WERI-Rb-1 (cell line): ENCODE data around the gene CDH4.

Source experiments
- DNase-seq: peaks from one replicate; pipeline ENCODE4 v3.0.0-alpha.2; 2020
- H3K27ac ChIP-seq: fragments of 250-450 bp; sonication (Bioruptor Pico); 2 replicates; pipeline ENCODE4 v1.5.1; 2020; ENCODE audit warnings: mild to moderate bottlenecking, moderate library complexity
- H3K27me3 ChIP-seq: fragments of 250-450 bp; sonication (Bioruptor Pico); 2 replicates; pipeline ENCODE4 v1.5.1; 2021; ENCODE audit warnings: mild to moderate bottlenecking, low read depth, moderate library complexity; ENCODE audit not compliant: insufficient read depth, severe bottlenecking
- H3K36me3 ChIP-seq: fragments of 250-450 bp; sonication (Bioruptor Pico); 2 replicates; pipeline ENCODE4 v1.5.1; 2020; ENCODE audit warnings: mild to moderate bottlenecking, moderate library complexity
- H3K4me3 ChIP-seq: 2 replicates; pipeline ENCODE4 v1.5.1; 2011; ENCODE audit warnings: low read depth, mild to moderate bottlenecking, control low read depth, low read length
- H3K9me3 ChIP-seq: fragments of 250-450 bp; sonication (Bioruptor Pico); 2 replicates; pipeline ENCODE4 v1.5.1; 2021; ENCODE audit warnings: mild to moderate bottlenecking, moderate library complexity; ENCODE audit not compliant: severe bottlenecking
- TF ChIP-seq, protein P1 (sequence below): IDR thresholded peaks from 2 replicates; pipeline ENCODE4 v1.5.1; 2011; ENCODE audit warnings: low read depth, mild to moderate bottlenecking, control low read depth, inconsistent platforms, low read length

CDH4 gene

GRCh38 chr20:61349447-61350165, 97.5 kb downstream of the CDH4 start:
- Histone ChIP-seq H3K4me3 (no peak overlapping the region), H3K27me3 (peaks cover 90% of the 10 kb centered on the region), H3K9me3 (no peaks in the 10 kb centered on the region), H3K36me3 (no peaks in the 10 kb centered on the region), H3K27ac (no peak overlapping the region)
- no peak for DNase-seq
- TF ChIP-seq, protein P1, sequence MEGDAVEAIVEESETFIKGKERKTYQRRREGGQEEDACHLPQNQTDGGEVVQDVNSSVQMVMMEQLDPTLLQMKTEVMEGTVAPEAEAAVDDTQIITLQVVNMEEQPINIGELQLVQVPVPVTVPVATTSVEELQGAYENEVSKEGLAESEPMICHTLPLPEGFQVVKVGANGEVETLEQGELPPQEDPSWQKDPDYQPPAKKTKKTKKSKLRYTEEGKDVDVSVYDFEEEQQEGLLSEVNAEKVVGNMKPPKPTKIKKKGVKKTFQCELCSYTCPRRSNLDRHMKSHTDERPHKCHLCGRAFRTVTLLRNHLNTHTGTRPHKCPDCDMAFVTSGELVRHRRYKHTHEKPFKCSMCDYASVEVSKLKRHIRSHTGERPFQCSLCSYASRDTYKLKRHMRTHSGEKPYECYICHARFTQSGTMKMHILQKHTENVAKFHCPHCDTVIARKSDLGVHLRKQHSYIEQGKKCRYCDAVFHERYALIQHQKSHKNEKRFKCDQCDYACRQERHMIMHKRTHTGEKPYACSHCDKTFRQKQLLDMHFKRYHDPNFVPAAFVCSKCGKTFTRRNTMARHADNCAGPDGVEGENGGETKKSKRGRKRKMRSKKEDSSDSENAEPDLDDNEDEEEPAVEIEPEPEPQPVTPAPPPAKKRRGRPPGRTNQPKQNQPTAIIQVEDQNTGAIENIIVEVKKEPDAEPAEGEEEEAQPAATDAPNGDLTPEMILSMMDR: no peak

GRCh38 chr20:61350500-61351250, 98.6 kb downstream of the CDH4 start:
- H3K36me3 ChIP-seq: no peaks in the 10 kb centered on the region
- no peak for DNase-seq
- no peaks in the 10 kb centered on the region for H3K9me3 ChIP-seq
- H3K27me3 ChIP-seq: peaks cover 90% of the 10 kb centered on the region
- no peak overlapping the region for H3K4me3 ChIP-seq
- H3K27ac ChIP-seq: no peak overlapping the region
- TF ChIP-seq, protein P1: no peak

- Histone ChIP-seq H3K27ac (no peak overlapping the region), H3K27me3 (peaks cover 90% of the 10 kb centered on the region), H3K36me3 (no peaks in the 10 kb centered on the region), H3K9me3 (no peaks in the 10 kb centered on the region), H3K4me3 (no peak overlapping the region)
- TF ChIP-seq, protein P1: no peak
- DNase-seq: no peak
These were observed 100.5 kb downstream of the CDH4 start for GRCh38 chr20:61352346-61353260.

DNA sequence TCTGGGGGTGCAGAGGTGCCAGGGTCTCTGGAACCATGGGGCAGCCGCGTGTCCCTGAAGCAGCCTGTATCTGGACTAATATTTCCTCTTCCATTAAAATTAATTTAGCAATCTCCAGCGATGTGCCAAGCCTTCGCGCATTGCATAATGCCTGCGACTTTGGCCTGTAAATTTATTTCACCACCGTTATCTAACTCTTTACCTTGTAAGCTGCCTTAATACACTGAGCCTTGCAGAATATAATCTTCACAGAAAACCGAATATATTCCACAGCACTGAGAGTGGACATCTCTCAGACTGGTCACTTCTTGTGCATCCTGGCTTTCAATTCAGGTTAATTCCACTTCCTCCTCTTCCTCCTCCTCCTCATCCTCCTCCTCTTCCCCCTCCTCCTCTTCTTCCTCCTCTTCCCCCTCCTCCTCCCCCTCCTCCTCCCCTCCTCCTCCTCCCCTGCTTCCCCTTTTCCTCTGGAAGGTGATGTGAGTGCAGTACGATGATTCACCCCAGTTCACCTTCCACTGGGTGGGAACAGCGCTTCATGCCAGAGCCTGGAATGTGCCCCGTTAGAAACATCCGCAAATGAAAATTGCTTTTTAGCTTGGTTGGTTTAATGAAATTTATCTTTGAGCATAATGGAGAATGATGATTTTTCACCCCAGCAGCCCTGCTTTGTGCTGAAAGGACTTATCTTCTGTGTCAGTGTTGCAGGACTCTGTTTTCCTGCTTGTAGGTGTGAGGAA, 101.4 kb downstream of the CDH4 start:
- TF ChIP-seq, protein P1: no peak
- Histone ChIP-seq H3K36me3 (no peaks in the 10 kb centered on the region), H3K27ac (no peak overlapping the region), H3K9me3 (no peaks in the 10 kb centered on the region), H3K27me3 (peaks cover 90% of the 10 kb centered on the region), H3K4me3 (no peak overlapping the region)
- DNase-seq: no peak

DNA sequence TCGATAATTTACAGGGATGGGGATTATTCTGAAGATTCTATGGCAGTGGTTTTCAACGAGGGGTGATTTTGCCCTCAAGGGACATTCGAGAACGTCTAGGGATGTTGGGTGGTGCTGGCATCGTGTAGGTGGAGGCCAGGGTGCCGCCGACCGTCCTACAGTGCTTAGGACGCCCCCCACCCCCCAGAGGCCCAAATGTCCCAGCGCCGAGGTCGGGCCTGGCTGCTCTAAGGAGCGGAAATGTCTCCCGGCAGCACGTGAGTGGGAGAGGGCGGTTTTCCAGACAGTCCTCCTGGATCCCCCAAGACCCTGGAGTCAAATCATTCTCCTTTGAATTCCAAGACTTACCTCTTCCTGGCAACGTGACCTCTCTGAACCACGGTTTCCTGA, 101.9 kb downstream of the CDH4 start:
- Histone ChIP-seq H3K27ac (no peak overlapping the region), H3K27me3 (peaks cover 91% of the 10 kb centered on the region), H3K9me3 (no peaks in the 10 kb centered on the region), H3K36me3 (no peaks in the 10 kb centered on the region), H3K4me3 (no peak overlapping the region)
- DNase-seq: no peak
- TF ChIP-seq, protein P1: no peak
